ENCODE results near the gene KRT6C. TPM values are rescaled to one million over a fixed set of nuclear protein-coding genes. Genes with fewer than 3 reads are reported as not detected.

KRT6C gene
- total and polyA plus RNA-seq, 2 experiments from 2014 or later = not detected

- no peaks in the 10 kb centered on the region for H3K27me3 ChIP-seq (ENCODE audit: insufficient read depth)
- H3K4me3 ChIP-seq = no peak overlapping the region
- no peak overlapping the region for H3K4me2 ChIP-seq
- no peaks in the 10 kb centered on the region for H3F3A ChIP-seq (replicated peaks; ENCODE audit: low read depth)
- no peaks in the 10 kb centered on the region for H3K36me3 Mint-ChIP-seq (ENCODE audit: low read depth)
- no peak overlapping the region for H3K4me3 Mint-ChIP-seq
- H3K4me1 ChIP-seq (ENCODE audit: insufficient read depth) = peaks cover 5% of the 10 kb centered on the region; the same call in 1 of the 2 replicates
- ATAC-seq (no peak), DNase-seq (ENCODE audit: low spot score) (no peak)
- H3K9me3 Mint-ChIP-seq = no peaks in the 10 kb centered on the region; the same call in 2 of the 3 replicates
- H3K27ac ChIP-seq (ENCODE audit: low read depth) = no peak overlapping the region
- H3K36me3 ChIP-seq (ENCODE audit: insufficient read depth) = no peaks in the 10 kb centered on the region
- H2AFZ ChIP-seq = no peak overlapping the region
- H3K4me1 Mint-ChIP-seq = peaks cover 17% of the 10 kb centered on the region
- H3K79me2 ChIP-seq (replicated peaks; ENCODE audit: insufficient read depth) = no peaks in the 10 kb centered on the region
- no peaks in the 10 kb centered on the region for H4K20me1 ChIP-seq (replicated peaks; ENCODE audit: insufficient read depth)
- peaks cover 3% of the 10 kb centered on the region for H3K27me3 Mint-ChIP-seq (ENCODE audit: insufficient read depth, low read depth, poor library complexity)
- TF ChIP-seq EZH2phosphoT487 (IDR thresholded peaks at IDR 0.05; ENCODE audit: unreplicated experiment) (no peak), CREB1 (CRISPR knock-in tag; IDR thresholded peaks at IDR 0.05; ENCODE audit: low read depth) (no peak), ZNF331 (CRISPR knock-in tag; IDR thresholded peaks at IDR 0.05; ENCODE audit: low read depth) (no peak), STAT1 (IDR thresholded peaks at IDR 0.05; ENCODE audit: unreplicated experiment) (no peak), JUNB (IDR thresholded peaks at IDR 0.05; ENCODE audit: unreplicated experiment) (no peak)
- TF ChIP-seq, protein P1, sequence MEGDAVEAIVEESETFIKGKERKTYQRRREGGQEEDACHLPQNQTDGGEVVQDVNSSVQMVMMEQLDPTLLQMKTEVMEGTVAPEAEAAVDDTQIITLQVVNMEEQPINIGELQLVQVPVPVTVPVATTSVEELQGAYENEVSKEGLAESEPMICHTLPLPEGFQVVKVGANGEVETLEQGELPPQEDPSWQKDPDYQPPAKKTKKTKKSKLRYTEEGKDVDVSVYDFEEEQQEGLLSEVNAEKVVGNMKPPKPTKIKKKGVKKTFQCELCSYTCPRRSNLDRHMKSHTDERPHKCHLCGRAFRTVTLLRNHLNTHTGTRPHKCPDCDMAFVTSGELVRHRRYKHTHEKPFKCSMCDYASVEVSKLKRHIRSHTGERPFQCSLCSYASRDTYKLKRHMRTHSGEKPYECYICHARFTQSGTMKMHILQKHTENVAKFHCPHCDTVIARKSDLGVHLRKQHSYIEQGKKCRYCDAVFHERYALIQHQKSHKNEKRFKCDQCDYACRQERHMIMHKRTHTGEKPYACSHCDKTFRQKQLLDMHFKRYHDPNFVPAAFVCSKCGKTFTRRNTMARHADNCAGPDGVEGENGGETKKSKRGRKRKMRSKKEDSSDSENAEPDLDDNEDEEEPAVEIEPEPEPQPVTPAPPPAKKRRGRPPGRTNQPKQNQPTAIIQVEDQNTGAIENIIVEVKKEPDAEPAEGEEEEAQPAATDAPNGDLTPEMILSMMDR (conservative IDR thresholded peaks at IDR 0.05; ENCODE audit: low read depth in 2 of 2) = no peak
- H3K9me2 ChIP-seq (ENCODE audit: insufficient read depth) = peaks cover 8% of the 10 kb centered on the region; the same call in 1 of the 2 replicates
- no peak overlapping the region for H3K27ac Mint-ChIP-seq
Observed at GRCh38 chr12:52439420-52439819, 34.2 kb downstream of the KRT6C start.

DNA sequence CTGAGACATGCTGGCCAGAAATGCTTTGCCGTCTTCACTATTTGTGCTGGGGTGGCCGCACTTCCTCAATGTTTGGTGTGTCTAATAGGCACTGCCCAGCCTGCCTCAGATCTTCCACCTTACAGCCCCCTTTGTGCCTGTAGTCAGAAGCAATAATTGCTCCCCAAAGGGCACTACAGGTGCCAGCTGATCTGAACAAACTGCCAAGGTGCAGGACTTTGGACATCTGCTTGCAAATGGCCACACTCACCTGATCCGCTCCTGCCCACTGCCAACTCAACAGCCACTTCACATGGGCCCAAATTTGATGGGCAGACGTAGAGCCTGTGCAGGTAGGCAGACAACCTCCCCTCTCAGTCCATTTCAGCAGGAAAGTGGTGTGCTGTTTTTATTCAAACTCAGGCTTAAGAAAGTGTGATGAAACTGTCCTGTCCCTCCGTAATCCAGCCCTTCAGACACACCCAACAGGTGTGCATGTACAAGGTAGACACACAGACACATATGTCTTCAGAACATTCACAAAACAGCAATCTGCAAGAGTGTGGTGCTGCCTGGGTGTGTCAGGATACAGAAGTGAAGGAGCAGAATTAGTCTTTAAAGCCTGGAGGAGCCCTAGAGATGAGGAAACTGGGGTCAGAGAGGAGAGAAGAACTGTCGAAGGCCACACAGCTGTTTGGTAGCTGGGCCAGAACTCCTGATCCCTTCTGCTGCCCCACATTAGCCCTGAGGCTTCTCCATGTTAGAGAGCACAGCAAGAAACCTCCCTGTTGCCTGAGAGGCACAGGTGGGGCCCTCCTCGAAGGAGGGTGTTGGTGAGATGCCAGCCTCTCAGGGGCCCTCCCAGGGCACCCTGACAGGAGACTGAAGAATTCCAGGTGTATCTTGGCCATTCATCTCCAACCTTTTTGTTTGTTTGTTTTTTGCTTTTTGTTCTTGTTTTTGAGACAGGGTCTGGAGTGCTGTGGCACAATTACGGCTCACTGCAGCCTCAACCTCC lies 35.0 kb downstream of the KRT6C start:
- no peaks in the 10 kb centered on the region for H3K79me2 ChIP-seq (replicated peaks; ENCODE audit: insufficient read depth)
- H3K27ac ChIP-seq (ENCODE audit: low read depth) = no peak overlapping the region
- no peaks in the 10 kb centered on the region for H3K36me3 ChIP-seq (ENCODE audit: insufficient read depth)
- Mint-ChIP-seq H3K9me3 (no peaks in the 10 kb centered on the region; the same call in 1 of the 3 replicates), H3K27ac (no peak overlapping the region), H3K4me3 (no peak overlapping the region), H3K4me1 (peaks cover 17% of the 10 kb centered on the region), H3K36me3 (ENCODE audit: low read depth) (no peaks in the 10 kb centered on the region), H3K27me3 (ENCODE audit: insufficient read depth, low read depth, poor library complexity) (peaks cover 3% of the 10 kb centered on the region)
- no peaks in the 10 kb centered on the region for H3K27me3 ChIP-seq (ENCODE audit: insufficient read depth)
- no peak overlapping the region for H3K4me3 ChIP-seq
- peaks cover 8% of the 10 kb centered on the region; the same call in 1 of the 2 replicates for H3K9me2 ChIP-seq (ENCODE audit: insufficient read depth)
- no peak for DNase-seq (ENCODE audit: low spot score)
- peaks cover 5% of the 10 kb centered on the region; the same call in 1 of the 2 replicates for H3K4me1 ChIP-seq (ENCODE audit: insufficient read depth)
- H4K20me1 ChIP-seq (replicated peaks; ENCODE audit: insufficient read depth) = no peaks in the 10 kb centered on the region
- no peak overlapping the region for H2AFZ ChIP-seq
- H3F3A ChIP-seq (replicated peaks; ENCODE audit: low read depth) = no peaks in the 10 kb centered on the region
- no peak for ATAC-seq
- no peak overlapping the region for H3K4me2 ChIP-seq
- TF ChIP-seq ETS1 (IDR thresholded peaks at IDR 0.05) (no peak), CREB1 (CRISPR knock-in tag; IDR thresholded peaks at IDR 0.05; ENCODE audit: low read depth) (no peak)
- TF ChIP-seq, protein P1 (conservative IDR thresholded peaks at IDR 0.05; ENCODE audit: low read depth in 2 of 2) = no peak

Measured in GM23338 (cell line).